Right atrium auricular region (tissue), 2 donors: Measurements from ENCODE around the gene RCN2. TPM values are rescaled to one million over a fixed set of nuclear protein-coding genes. Genes with fewer than 3 reads are reported as not detected.

Experiments
- DNase-seq: peaks from one replicate; pipeline ENCODE4 v3.0.0-alpha.2; 2019; ENCODE audit warnings: low spot score
- H3K27ac ChIP-seq, 2 donors: fragments of 200-600 bp; sonication (generic); 1 replicate in 1 of 2; 2 replicates in 1 of 2; pipeline ENCODE4 v1.5.1; 2016 to 2019
- H3K27me3 ChIP-seq, 2 donors: fragments of 200-600 bp; sonication (generic); one replicate each; pipeline versions ENCODE4 v1.5.1 to v1.6.0; 2017 to 2019
- H3K36me3 ChIP-seq: fragments of 200-600 bp; sonication (generic); one replicate; pipeline ENCODE4 v1.5.1; 2016
- H3K4me1 ChIP-seq, 2 donors: fragments of 200-600 bp; sonication (generic); one replicate each; pipeline versions ENCODE4 v1.5.1 to v1.6.0; 2017 to 2019
- H3K4me3 ChIP-seq, 2 donors: fragments of 200-600 bp; sonication (generic); 1 replicate in 1 of 2; 2 replicates in 1 of 2; pipeline ENCODE4 v1.5.1; 2017 to 2019; ENCODE audit warnings: mild to moderate bottlenecking in 1 of 2, moderate library complexity in 1 of 2
- H3K9me3 ChIP-seq, 2 donors: fragments of 200-600 bp; sonication (generic); one replicate each; pipeline ENCODE4 v1.5.1; 2019
- total RNA-seq, 2 donors: library from RNA; depleted of rRNA; stranded (reverse); fragments of >200 nt; gene quantifications; one replicate each; pipeline ENCODE4 v1.1.0, GENCODE V29; 2016
- TF ChIP-seq, protein P1 (sequence below), 2 donors: fragments of 200-600 bp; sonication (generic); IDR thresholded peaks; one replicate each; pipeline ENCODE4 v1.5.1; 2019; ENCODE audit warnings: antibody characterized with exemption in 2 of 2

RCN2 gene
- total RNA-seq, 2 donors from 2014 or later: 20.9 to 39.9 TPM

DNA sequence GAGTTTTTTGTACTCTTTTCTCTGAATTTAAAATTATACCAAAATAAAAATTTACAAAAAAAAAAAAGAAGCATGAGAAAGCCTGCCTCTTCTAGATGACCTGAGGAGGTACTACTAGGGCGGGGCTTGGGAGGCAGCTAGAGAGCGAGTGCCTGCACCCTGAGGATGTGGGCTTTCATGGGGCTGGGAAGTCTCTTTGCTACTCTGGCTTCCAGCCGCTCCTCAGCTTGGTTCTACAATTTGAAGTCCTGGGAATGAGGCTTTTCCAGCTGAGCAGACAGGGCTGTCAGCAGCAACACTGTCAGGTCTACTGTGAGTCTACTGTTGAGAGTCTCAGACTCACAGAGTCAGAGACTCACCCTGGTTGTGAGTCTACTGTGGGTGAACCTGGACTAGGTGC, 55.2 kb downstream of the RCN2 start:
- Histone ChIP-seq H3K27ac (no peak overlapping the region), H3K4me3 (no peak overlapping the region), H3K4me1 (peaks cover 0 to 16% of the 10 kb centered on the region in 2 donors), H3K27me3 (no peaks in the 10 kb centered on the region), H3K36me3 (no peaks in the 10 kb centered on the region), H3K9me3 (no peaks in the 10 kb centered on the region)
- TF ChIP-seq, protein P1, sequence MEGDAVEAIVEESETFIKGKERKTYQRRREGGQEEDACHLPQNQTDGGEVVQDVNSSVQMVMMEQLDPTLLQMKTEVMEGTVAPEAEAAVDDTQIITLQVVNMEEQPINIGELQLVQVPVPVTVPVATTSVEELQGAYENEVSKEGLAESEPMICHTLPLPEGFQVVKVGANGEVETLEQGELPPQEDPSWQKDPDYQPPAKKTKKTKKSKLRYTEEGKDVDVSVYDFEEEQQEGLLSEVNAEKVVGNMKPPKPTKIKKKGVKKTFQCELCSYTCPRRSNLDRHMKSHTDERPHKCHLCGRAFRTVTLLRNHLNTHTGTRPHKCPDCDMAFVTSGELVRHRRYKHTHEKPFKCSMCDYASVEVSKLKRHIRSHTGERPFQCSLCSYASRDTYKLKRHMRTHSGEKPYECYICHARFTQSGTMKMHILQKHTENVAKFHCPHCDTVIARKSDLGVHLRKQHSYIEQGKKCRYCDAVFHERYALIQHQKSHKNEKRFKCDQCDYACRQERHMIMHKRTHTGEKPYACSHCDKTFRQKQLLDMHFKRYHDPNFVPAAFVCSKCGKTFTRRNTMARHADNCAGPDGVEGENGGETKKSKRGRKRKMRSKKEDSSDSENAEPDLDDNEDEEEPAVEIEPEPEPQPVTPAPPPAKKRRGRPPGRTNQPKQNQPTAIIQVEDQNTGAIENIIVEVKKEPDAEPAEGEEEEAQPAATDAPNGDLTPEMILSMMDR (IDR thresholded peaks at IDR 0.05): no peak
- no peak for DNase-seq

DNA sequence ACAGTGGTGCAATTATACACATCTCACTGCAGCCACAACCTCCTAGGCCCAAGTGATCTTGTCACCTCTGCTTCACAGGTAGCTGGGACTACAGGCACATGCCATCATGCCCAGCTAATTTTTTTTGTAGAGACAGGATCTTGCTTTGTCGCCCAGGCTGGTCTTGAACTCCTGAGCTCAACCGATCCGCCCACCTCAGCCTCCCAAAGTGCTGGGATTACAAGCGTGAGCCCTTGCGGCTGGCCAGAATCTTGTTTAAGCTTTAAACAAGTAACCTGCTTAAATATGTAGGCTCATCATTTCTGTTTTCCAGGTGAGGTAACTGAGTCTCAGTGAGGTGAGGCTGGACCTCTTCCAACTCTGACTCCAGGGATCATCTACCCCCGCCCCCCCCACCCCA, 55.7 kb downstream of the RCN2 start:
- Histone ChIP-seq H3K27ac (no peak overlapping the region), H3K4me1 (peaks cover 0 to 16% of the 10 kb centered on the region in 2 donors)

DNA sequence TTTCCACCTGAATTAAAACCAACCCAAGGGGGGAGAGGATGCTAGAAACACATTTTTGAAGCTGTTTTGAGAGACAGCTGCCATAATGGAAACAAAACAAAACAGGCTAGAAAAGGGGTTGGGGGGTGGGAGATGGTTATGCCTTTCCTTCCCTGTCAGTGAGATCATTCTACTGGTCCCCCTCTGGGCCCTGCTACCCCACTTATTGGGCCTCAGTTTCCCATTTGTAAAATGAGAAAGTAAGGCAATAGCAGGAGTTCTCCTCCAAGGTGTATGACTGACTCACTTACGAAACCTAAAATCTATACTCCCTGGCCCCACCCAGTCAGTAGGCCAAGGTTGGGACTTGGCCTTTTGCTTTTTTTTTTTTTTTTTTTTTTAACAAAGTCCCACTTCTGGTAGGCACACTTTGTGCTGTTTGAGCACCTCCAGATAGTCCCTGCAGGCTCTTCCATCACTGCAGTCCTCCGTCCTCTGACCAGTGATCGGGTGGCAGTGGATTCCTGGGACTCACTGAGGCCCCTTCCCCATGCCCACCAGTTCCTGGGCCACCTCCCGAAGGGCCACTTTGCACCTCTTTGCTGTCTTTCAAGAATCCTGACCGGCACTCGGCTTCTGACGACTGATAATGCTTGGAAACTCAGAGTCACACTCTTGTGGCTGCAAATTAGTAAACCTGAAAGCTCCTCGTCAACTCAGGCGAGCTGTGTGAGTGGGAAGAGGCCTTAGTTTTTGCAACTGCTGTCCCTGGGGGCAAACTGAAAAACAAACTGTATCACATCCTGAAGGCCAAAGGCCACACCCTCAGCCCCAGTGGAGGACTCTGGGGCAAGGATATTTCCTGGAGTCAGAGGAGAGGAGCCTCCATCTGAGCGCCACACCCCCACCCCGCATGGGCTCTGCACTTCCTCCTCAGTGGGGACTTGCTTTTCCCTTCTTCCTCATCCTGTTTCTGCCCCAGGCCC, 56.6 kb downstream of the RCN2 start:
- DNase-seq: peak; percentile 70
- TF ChIP-seq, protein P1 (IDR thresholded peaks at IDR 0.05): no peak
- peak overlapping the region; percentile 18 to 48 for H3K27ac ChIP-seq
- peaks cover 0 to 16% of the 10 kb centered on the region in 2 donors for H3K4me1 ChIP-seq
- no peak overlapping the region for H3K4me3 ChIP-seq
- H3K27me3 ChIP-seq: no peaks in the 10 kb centered on the region
- H3K9me3 ChIP-seq: no peaks in the 10 kb centered on the region
- H3K36me3 ChIP-seq: no peaks in the 10 kb centered on the region

More for the DNA sequence above, 55.7 kb downstream of the RCN2 start:
- Histone ChIP-seq H3K9me3 (no peaks in the 10 kb centered on the region), H3K36me3 (no peaks in the 10 kb centered on the region), H3K27me3 (no peaks in the 10 kb centered on the region), H3K4me3 (no peak overlapping the region)
- DNase-seq: no peak
- TF ChIP-seq, protein P1 (IDR thresholded peaks at IDR 0.05): no peak

DNA sequence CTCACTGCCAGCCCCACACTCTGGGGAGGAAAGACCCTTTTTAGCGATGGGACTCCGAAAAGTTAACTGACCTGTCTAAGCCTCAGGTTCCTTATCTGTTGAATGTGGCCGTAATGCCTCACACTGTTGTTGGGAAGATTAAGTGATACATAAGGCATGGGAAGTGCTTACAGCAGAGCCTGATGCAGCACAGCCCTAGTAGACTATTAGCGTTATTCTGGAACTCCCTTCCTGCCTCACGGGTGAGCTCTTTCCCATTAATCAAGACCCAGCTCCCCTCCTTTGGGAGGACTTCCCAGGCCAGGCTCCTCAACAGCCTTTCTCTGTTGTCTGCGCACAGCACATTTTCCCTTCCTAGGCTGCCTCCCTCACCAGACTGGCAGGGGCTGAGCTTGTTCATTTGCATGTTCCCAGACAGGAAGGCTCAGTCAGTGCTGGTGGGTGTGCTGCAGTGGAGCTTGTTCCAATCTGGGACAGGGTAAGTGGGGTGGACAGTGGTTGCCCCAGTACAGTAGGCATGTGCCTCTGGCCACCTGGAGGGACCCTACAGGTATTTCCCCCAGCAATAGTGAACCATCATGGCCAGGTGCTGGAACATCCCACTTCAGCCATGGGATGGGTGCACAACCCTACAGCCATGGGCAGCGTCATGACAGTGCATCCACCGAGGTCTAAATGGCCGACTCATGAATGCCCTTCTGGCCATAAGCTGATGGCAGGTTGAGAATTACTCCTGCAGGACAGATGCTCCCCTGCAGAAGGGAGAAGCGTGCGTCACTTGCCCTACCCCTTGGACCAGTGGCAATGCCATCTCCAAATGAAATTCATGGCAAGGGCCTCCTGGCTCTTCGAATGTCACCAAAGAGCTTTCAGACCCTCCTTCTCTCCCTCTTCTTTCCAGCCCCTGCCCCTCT, 57.6 kb downstream of the RCN2 start:
- no peak for DNase-seq
- peak overlapping the region; percentile 16 to 48 for H3K27ac ChIP-seq
- TF ChIP-seq, protein P1 (IDR thresholded peaks at IDR 0.05): no peak
- H3K9me3 ChIP-seq: no peaks in the 10 kb centered on the region
- H3K4me3 ChIP-seq: no peak overlapping the region
- peaks cover 0 to 16% of the 10 kb centered on the region in 2 donors for H3K4me1 ChIP-seq
- no peaks in the 10 kb centered on the region for H3K27me3 ChIP-seq
- no peaks in the 10 kb centered on the region for H3K36me3 ChIP-seq

DNA sequence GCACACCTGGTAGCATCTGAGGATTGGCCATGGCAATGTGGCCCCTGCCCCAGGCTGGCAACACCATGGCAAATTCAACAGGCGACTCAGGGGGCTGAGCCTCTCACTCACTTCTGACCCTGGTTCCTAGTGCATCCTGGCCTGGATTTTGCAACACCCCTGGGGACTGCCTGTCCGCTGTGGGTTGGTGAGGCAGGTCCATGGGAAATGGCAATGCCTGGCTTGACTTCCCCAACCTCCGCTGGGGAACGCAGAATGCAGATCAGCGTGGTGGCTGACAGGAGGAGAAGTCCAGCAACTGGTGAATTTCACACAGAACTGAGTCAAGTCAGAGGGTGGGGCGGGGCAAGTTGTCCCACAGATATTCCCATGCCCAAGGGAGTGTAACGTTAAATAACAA, 59.5 kb downstream of the RCN2 start:
- DNase-seq: no peak
- TF ChIP-seq, protein P1 (IDR thresholded peaks at IDR 0.05): no peak

More for the DNA sequence above, 59.5 kb downstream of the RCN2 start:
- Histone ChIP-seq H3K27ac (no peak overlapping the region), H3K36me3 (no peaks in the 10 kb centered on the region), H3K27me3 (no peaks in the 10 kb centered on the region), H3K9me3 (no peaks in the 10 kb centered on the region), H3K4me1 (peaks cover 0 to 25% of the 10 kb centered on the region in 2 donors), H3K4me3 (no peak overlapping the region)
